C4-2B (cell line): ENCODE results near the gene AFDN.

Experiments used
- CTCF ChIP-seq: fragments of 450-650 bp; conservative IDR thresholded peaks from 2 replicates; pipeline ENCODE4 v1.5.1; 2017; ENCODE audit warnings: mild to moderate bottlenecking
- ZFX ChIP-seq: fragments of 450-650 bp; IDR thresholded peaks from 2 replicates; pipeline ENCODE4 v1.6.1; 2017

DNA sequence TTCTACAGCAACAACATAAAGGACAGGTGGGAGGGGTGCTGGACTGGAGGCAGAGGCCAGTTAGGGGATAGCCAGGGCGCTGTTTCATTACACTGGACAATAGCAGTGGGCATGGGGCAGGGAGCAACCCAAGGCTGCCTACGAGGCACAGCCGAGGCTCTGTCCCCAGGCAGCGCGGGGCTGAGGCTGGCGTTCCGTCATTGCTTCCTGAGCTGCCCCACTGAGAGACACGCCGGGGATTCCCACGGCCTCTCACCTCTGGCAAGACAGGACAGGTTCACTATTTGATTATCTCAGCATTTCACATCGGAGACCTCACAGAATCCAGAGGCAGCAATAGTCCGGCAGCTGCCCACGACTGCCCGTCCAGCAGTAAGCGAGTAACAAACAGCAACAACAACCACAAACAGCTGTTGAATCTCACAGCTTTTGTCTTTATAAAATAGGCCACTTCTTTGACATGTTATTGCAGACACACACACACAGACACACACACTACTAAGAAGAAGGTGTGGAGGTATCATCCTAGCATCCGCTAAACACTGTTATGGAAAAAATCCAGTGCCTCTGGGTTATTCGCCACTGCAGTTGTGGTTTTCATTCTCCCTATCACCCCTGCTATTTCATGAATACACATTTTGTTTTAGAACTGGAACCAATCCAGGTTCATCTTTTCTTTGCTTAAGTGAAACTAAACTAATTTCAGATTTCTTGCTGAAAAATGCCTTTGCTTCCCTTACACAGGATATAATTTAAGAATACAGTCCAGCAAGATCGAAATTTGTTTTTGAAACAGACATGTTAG, 190.2 kb downstream of the AFDN start:
- TF ChIP-seq CTCF, result no peak
- no peak for TF ChIP-seq ZFX
